ENCODE results near the gene ANGPTL5. TPM values are rescaled to one million over a fixed set of nuclear protein-coding genes. Genes with fewer than 3 reads are reported as not detected.
"Not testable (repeated sequence)": the region's sequence is repeated elsewhere in the genome, so short reads cannot be mapped to it uniquely, and the experiment has no call there.

The ANGPTL5 gene
- not detected for total RNA-seq
- not detected for polyA plus RNA-seq

GRCh38 chr11:101916422-101916821 is at the start of gene ANGPTL5:
Gene ANGPTL5 (minus strand): TSS chr11:101916522. CDS start chr11:101907909, 8,613 bp downstream.
- DNase-seq (ENCODE audit: low spot score), result no peak
- H3K4me1 ChIP-seq (ENCODE audit: control insufficient read depth in 4 of 4, insufficient read depth in 4 of 4, low read length in 3 of 4), result peaks cover 0 to 15% (median 10%) of the 10 kb centered on the region in 4 donors
- WGBS, result 87% methylated on average over 2 of the region's 2 CpGs
- H3K9me3 ChIP-seq (ENCODE audit: control insufficient read depth in 4 of 4, low read length in 3 of 4), result no peaks in the 10 kb centered on the region
- peak within 1 kb of the TSS in 1 of 2 donors; percentile 60 for H3K27ac ChIP-seq (ENCODE audit: low read depth in 1 of 2, low read length in 2 of 2)
- H3K36me3 ChIP-seq (ENCODE audit: control insufficient read depth in 4 of 4, insufficient read depth in 3 of 4, low read depth in 1 of 4, low read length in 3 of 4), result no peaks in the 10 kb centered on the region
- no peak for TF ChIP-seq ATF3 (IDR thresholded peaks at IDR 0.05)
- no peak for TF ChIP-seq NR2F2 (IDR thresholded peaks at IDR 0.05)
- TF ChIP-seq FOXA1 (IDR thresholded peaks at IDR 0.05), result no peak
- TF ChIP-seq MAX (IDR thresholded peaks at IDR 0.05), result no peak
- no peak for TF ChIP-seq YY1 (IDR thresholded peaks at IDR 0.05)
- no peak for TF ChIP-seq RXRA (IDR thresholded peaks at IDR 0.05)
- TF ChIP-seq, protein P1, sequence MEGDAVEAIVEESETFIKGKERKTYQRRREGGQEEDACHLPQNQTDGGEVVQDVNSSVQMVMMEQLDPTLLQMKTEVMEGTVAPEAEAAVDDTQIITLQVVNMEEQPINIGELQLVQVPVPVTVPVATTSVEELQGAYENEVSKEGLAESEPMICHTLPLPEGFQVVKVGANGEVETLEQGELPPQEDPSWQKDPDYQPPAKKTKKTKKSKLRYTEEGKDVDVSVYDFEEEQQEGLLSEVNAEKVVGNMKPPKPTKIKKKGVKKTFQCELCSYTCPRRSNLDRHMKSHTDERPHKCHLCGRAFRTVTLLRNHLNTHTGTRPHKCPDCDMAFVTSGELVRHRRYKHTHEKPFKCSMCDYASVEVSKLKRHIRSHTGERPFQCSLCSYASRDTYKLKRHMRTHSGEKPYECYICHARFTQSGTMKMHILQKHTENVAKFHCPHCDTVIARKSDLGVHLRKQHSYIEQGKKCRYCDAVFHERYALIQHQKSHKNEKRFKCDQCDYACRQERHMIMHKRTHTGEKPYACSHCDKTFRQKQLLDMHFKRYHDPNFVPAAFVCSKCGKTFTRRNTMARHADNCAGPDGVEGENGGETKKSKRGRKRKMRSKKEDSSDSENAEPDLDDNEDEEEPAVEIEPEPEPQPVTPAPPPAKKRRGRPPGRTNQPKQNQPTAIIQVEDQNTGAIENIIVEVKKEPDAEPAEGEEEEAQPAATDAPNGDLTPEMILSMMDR (IDR thresholded peaks at IDR 0.05; ENCODE audit: low read depth, low read length, missing input control), result no peak
- no peak for TF ChIP-seq RAD21 (IDR thresholded peaks at IDR 0.05)
- TF ChIP-seq TAF1 (conservative IDR thresholded peaks at IDR 0.05), result no peak
- TF ChIP-seq FOXA2 (IDR thresholded peaks at IDR 0.05), result no peak
- TF ChIP-seq EGR1 (IDR thresholded peaks at IDR 0.05; ENCODE audit: low read depth in 2 of 2), result no peak
- no peak for TF ChIP-seq ZBTB33 (IDR thresholded peaks at IDR 0.05)
- TF ChIP-seq JUND (IDR thresholded peaks at IDR 0.05), result no peak
- no peak for TF ChIP-seq SP1 (IDR thresholded peaks at IDR 0.05)
- TF ChIP-seq GABPA (IDR thresholded peaks at IDR 0.05 in 1 of 2, conservative IDR thresholded peaks at IDR 0.05 in 1 of 2), result no peak
- no peak for TF ChIP-seq HNF4A (conservative IDR thresholded peaks at IDR 0.05)
- no peak for TF ChIP-seq REST (IDR thresholded peaks at IDR 0.05)
- TF ChIP-seq HNF4G (IDR thresholded peaks at IDR 0.05), result no peak
- H3K9ac ChIP-seq (ENCODE audit: low read depth in 1 of 2, low read length in 2 of 2), result peak within 1 kb of the TSS; percentile 20 to 39
- peak within 1 kb of the TSS; percentile 65 to 76 (median 71) for H3K4me3 ChIP-seq (ENCODE audit: low read depth in 1 of 3, low read length in 3 of 3)
- H3K27me3 ChIP-seq (ENCODE audit: control insufficient read depth in 4 of 4, insufficient read depth in 4 of 4, low read length in 3 of 4), result no peaks in the 10 kb centered on the region

GRCh38 chr11:101964200-101964599 is 47.9 kb upstream of the ANGPTL5 start:
- H3K9me3 ChIP-seq (ENCODE audit: control insufficient read depth in 4 of 4, low read length in 3 of 4); H3K9ac ChIP-seq (ENCODE audit: low read depth in 1 of 2, low read length in 2 of 2); H3K27me3 ChIP-seq (ENCODE audit: control insufficient read depth in 4 of 4, insufficient read depth in 4 of 4, low read length in 3 of 4); H3K4me1 ChIP-seq (ENCODE audit: control insufficient read depth in 4 of 4, insufficient read depth in 4 of 4, low read length in 3 of 4); H3K27ac ChIP-seq (ENCODE audit: low read depth in 1 of 2, low read length in 2 of 2); H3K36me3 ChIP-seq (ENCODE audit: control insufficient read depth in 4 of 4, insufficient read depth in 3 of 4, low read depth in 1 of 4, low read length in 3 of 4); DNase-seq (ENCODE audit: low spot score); H3K4me3 ChIP-seq (ENCODE audit: low read depth in 1 of 3, low read length in 3 of 3): not testable (repeated sequence)
- 91% methylated on average over 10 of the region's 10 CpGs for WGBS
